OCI-LY1 (cell line): ENCODE data around the gene BMP4.

Experiments used
- H2AFZ ChIP-seq: fragments of 200-600 bp; sonication (generic), shearing (Covaris generic); 2 replicates; pipeline ENCODE4 v1.6.0; 2014; ENCODE audit warnings: antibody characterized with exemption, mild to moderate bottlenecking, low read length
- H3F3A ChIP-seq: fragments of 200-600 bp; sonication (generic), shearing (Covaris generic); 2 replicates; pipeline ENCODE4 v1.6.0; 2014; ENCODE audit warnings: mild to moderate bottlenecking, antibody characterized with exemption, low read length, moderate library complexity; ENCODE audit not compliant: insufficient read depth
- H3K27ac ChIP-seq: fragments of 200-600 bp; sonication (generic); 2 replicates; pipeline ENCODE4 v1.5.1; 2014; ENCODE audit warnings: low read length, mixed run types, mild to moderate bottlenecking, low read depth; ENCODE audit not compliant: poor library complexity, severe bottlenecking
- H3K27me3 ChIP-seq: fragments of 200-600 bp; sonication (generic); 2 replicates; pipeline ENCODE4 v1.6.0; 2014; ENCODE audit warnings: antibody characterized with exemption, mild to moderate bottlenecking, low read length, moderate library complexity; ENCODE audit not compliant: insufficient read depth
- H3K36me3 ChIP-seq: fragments of 200-600 bp; sonication (generic); 2 replicates; pipeline ENCODE4 v1.6.1; 2014; ENCODE audit warnings: mild to moderate bottlenecking, antibody characterized with exemption, low read length, moderate library complexity, mixed read lengths; ENCODE audit not compliant: insufficient read depth
- H3K4me1 ChIP-seq: fragments of 200-600 bp; sonication (generic); 2 replicates; pipeline ENCODE4 v1.5.1; 2014; ENCODE audit warnings: mild to moderate bottlenecking, low read length, moderate library complexity; ENCODE audit not compliant: insufficient read depth, severe bottlenecking
- H3K4me2 ChIP-seq: fragments of 200-600 bp; sonication (generic), shearing (Covaris generic); 2 replicates; pipeline ENCODE4 v1.6.1; 2014; ENCODE audit warnings: low read length
- H3K4me3 ChIP-seq: fragments of 200-600 bp; sonication (generic); 2 replicates; pipeline ENCODE4 v1.5.1; 2014; ENCODE audit warnings: low read length, low read depth, mild to moderate bottlenecking, mixed read lengths; ENCODE audit not compliant: poor library complexity, severe bottlenecking
- H3K79me2 ChIP-seq: fragments of 200-600 bp; shearing (Covaris generic); 2 replicates; pipeline ENCODE4 v1.6.1; 2016; ENCODE audit warnings: mixed run types, low read length, mixed read lengths; ENCODE audit not compliant: insufficient read depth
- H3K9ac ChIP-seq: fragments of 200-600 bp; sonication (generic), shearing (Covaris generic); 2 replicates; pipeline ENCODE4 v1.6.1; 2014; ENCODE audit warnings: mild to moderate bottlenecking, low read length, mixed read lengths
- H3K9me2 ChIP-seq: fragments of 200-600 bp; sonication (generic), shearing (Covaris generic); 2 replicates; pipeline ENCODE4 v1.6.1; 2014; ENCODE audit warnings: low read depth, mild to moderate bottlenecking, low read length, mixed read lengths
- H3K9me3 ChIP-seq: fragments of 200-600 bp; shearing (Covaris generic); 2 replicates; pipeline ENCODE4 v1.6.1; 2014; ENCODE audit warnings: low read length, mixed read lengths
- H4K20me1 ChIP-seq: fragments of 200-600 bp; sonication (generic), shearing (Covaris generic); 2 replicates; pipeline ENCODE4 v1.6.0; 2016; ENCODE audit warnings: mild to moderate bottlenecking, low read length; ENCODE audit not compliant: insufficient read depth
- CTCF ChIP-seq: fragments of 200-600 bp; sonication (generic), shearing (Covaris generic); IDR thresholded peaks from 2 replicates; pipeline ENCODE4 v1.5.1; 2017; ENCODE audit warnings: mild to moderate bottlenecking, antibody characterized with exemption, low read length, moderate library complexity, mixed read lengths
- EZH2 ChIP-seq: fragments of 200-600 bp; sonication (generic), shearing (Covaris generic); IDR thresholded peaks from 2 replicates; pipeline ENCODE4 v1.8.0; 2017; ENCODE audit warnings: borderline replicate concordance, mixed run types, mild to moderate bottlenecking, antibody characterized with exemption, low read length, moderate library complexity, mixed read lengths

Gene BMP4

GRCh38 chr14:53943751-53944083 is 12.9 kb downstream of the BMP4 start:
- Histone ChIP-seq H2AFZ (no peak overlapping the region), H3K4me3 (no peak overlapping the region), H3K27me3 (no peaks in the 10 kb centered on the region; the same call in 1 of the 2 replicates), H3K27ac (no peak overlapping the region), H3K9me3 (no peaks in the 10 kb centered on the region), H3K79me2 (no peaks in the 10 kb centered on the region), H3K9ac (no peak overlapping the region), H3K4me2 (no peak overlapping the region), H4K20me1 (no peaks in the 10 kb centered on the region), H3K9me2 (no peaks in the 10 kb centered on the region), H3K36me3 (no peaks in the 10 kb centered on the region), H3F3A (no peaks in the 10 kb centered on the region), H3K4me1 (no peaks in the 10 kb centered on the region)
- TF ChIP-seq CTCF: no peak
- TF ChIP-seq EZH2: no peak

- no peaks in the 10 kb centered on the region for H3K9me3 ChIP-seq
- no peaks in the 10 kb centered on the region for H3K36me3 ChIP-seq
- H3K9ac ChIP-seq: no peak overlapping the region
- no peak overlapping the region for H3K27ac ChIP-seq
- no peak overlapping the region for H3K4me3 ChIP-seq
- H3K27me3 ChIP-seq: no peaks in the 10 kb centered on the region; the same call in 1 of the 2 replicates
- no peak for TF ChIP-seq EZH2
- no peak for TF ChIP-seq CTCF
- no peaks in the 10 kb centered on the region for H3K4me1 ChIP-seq
- no peak overlapping the region for H2AFZ ChIP-seq
- no peaks in the 10 kb centered on the region for H4K20me1 ChIP-seq
- no peaks in the 10 kb centered on the region for H3K9me2 ChIP-seq
- no peaks in the 10 kb centered on the region for H3K79me2 ChIP-seq
- no peak overlapping the region for H3K4me2 ChIP-seq
- H3F3A ChIP-seq: no peaks in the 10 kb centered on the region
Measured at GRCh38 chr14:53942970-53943750, 13.5 kb downstream of the BMP4 start.

GRCh38 chr14:53938136-53938837 is 18.3 kb downstream of the BMP4 start:
- no peaks in the 10 kb centered on the region for H4K20me1 ChIP-seq
- H3F3A ChIP-seq: no peaks in the 10 kb centered on the region
- no peaks in the 10 kb centered on the region for H3K79me2 ChIP-seq
- TF ChIP-seq CTCF (no peak), EZH2 (no peak)
- no peaks in the 10 kb centered on the region for H3K27me3 ChIP-seq
- no peak overlapping the region for H3K4me2 ChIP-seq
- H3K27ac ChIP-seq: no peak overlapping the region
- no peak overlapping the region for H3K4me3 ChIP-seq
- no peaks in the 10 kb centered on the region for H3K4me1 ChIP-seq
- H3K9me3 ChIP-seq: no peaks in the 10 kb centered on the region
- no peaks in the 10 kb centered on the region for H3K9me2 ChIP-seq
- no peak overlapping the region for H3K9ac ChIP-seq
- no peaks in the 10 kb centered on the region for H3K36me3 ChIP-seq
- H2AFZ ChIP-seq: no peak overlapping the region
